RWPE2 (cell line): ENCODE measurements around the gene GID8.

Experiments
- ATAC-seq: fragments of 200-7000 bp; cut with Tn5 transposase; 3 replicates; pipeline ENCODE4 v1.9.1; 2021; ENCODE audit warnings: low read depth
- DNase-seq: peaks from one replicate; pipeline ENCODE4 v3.0.0-alpha.2; 2020; ENCODE audit warnings: low spot score
- H3K27ac ChIP-seq: fragments of 450-650 bp; 2 replicates; pipeline ENCODE4 v1.5.1; 2017; ENCODE audit warnings: mild to moderate bottlenecking; ENCODE audit not compliant: poor library complexity, severe bottlenecking
- H3K27me3 ChIP-seq: fragments of 250-450 bp; sonication (Bioruptor Pico); 2 replicates; pipeline ENCODE4 v1.5.1; 2021; ENCODE audit warnings: mild to moderate bottlenecking, moderate library complexity; ENCODE audit not compliant: insufficient read depth, poor library complexity, severe bottlenecking
- H3K36me3 ChIP-seq: fragments of 250-450 bp; sonication (Bioruptor Pico); 2 replicates; pipeline ENCODE4 v1.5.1; 2020; ENCODE audit warnings: low read depth, mild to moderate bottlenecking, moderate library complexity
- H3K4me1 ChIP-seq: fragments of 250-450 bp; sonication (Bioruptor Pico); 2 replicates; pipeline ENCODE4 v1.5.1; 2021; ENCODE audit warnings: mild to moderate bottlenecking, moderate library complexity; ENCODE audit not compliant: insufficient read depth, poor library complexity, severe bottlenecking
- H3K4me3 ChIP-seq: fragments of 250-450 bp; sonication (Bioruptor Pico); 2 replicates; pipeline ENCODE4 v1.5.1; 2021; ENCODE audit warnings: mild to moderate bottlenecking, moderate library complexity; ENCODE audit not compliant: severe bottlenecking
- H3K9me3 ChIP-seq: fragments of 250-450 bp; sonication (Bioruptor Pico); 2 replicates; pipeline ENCODE4 v1.5.1; 2021; ENCODE audit warnings: mild to moderate bottlenecking, moderate library complexity; ENCODE audit not compliant: severe bottlenecking
- CTCF ChIP-seq: fragments of 450-650 bp; IDR thresholded peaks from one replicate; pipeline ENCODE4 v1.5.1; 2017; ENCODE audit warnings: mild to moderate bottlenecking, moderate library complexity; ENCODE audit not compliant: poor library complexity, severe bottlenecking

Gene GID8

GRCh38 chr20:62937268-62938104 is 461 bp upstream of the GID8 start:
- ATAC-seq: peak; percentile 78
- Histone ChIP-seq H3K36me3 (peaks cover 64% of the 10 kb centered on the region), H3K9me3 (no peaks in the 10 kb centered on the region), H3K4me1 (peaks cover 18% of the 10 kb centered on the region), H3K4me3 (peak overlapping the region; percentile 85), H3K27me3 (no peaks in the 10 kb centered on the region), H3K27ac (peak overlapping the region; percentile 70)
- TF ChIP-seq CTCF: no peak
- DNase-seq: peak; percentile 100

- H3K27me3 ChIP-seq: no peaks in the 10 kb centered on the region
- peak; percentile 58 for DNase-seq
- H3K4me1 ChIP-seq: peaks cover 16% of the 10 kb centered on the region
- H3K4me3 ChIP-seq: no peak overlapping the region
- no peaks in the 10 kb centered on the region for H3K9me3 ChIP-seq
- no peak for TF ChIP-seq CTCF
- no peak for ATAC-seq
- no peak overlapping the region for H3K27ac ChIP-seq
- H3K36me3 ChIP-seq: peaks cover 62% of the 10 kb centered on the region
Measured at GRCh38 chr20:62940875-62941274, 2.9 kb downstream of the GID8 start.

- H3K4me3 ChIP-seq: no peak overlapping the region
- no peaks in the 10 kb centered on the region for H3K27me3 ChIP-seq
- TF ChIP-seq CTCF: no peak
- no peak for DNase-seq
- no peak for ATAC-seq
- no peaks in the 10 kb centered on the region for H3K9me3 ChIP-seq
- H3K27ac ChIP-seq: no peak overlapping the region
- H3K36me3 ChIP-seq: peaks cover 63% of the 10 kb centered on the region
- H3K4me1 ChIP-seq: peaks cover 8% of the 10 kb centered on the region
Measured at GRCh38 chr20:62941792-62942191, 3.8 kb downstream of the GID8 start.

- DNase-seq: peak; percentile 73
Measured at GRCh38 chr20:62942456-62942855, 4.5 kb downstream of the GID8 start.

More at GRCh38 chr20:62942456-62942855, 4.5 kb downstream of the GID8 start:
- H3K4me1 ChIP-seq: peaks cover 8% of the 10 kb centered on the region
- TF ChIP-seq CTCF: no peak
- H3K27me3 ChIP-seq: no peaks in the 10 kb centered on the region
- H3K27ac ChIP-seq: no peak overlapping the region
- no peak for ATAC-seq
- H3K4me3 ChIP-seq: no peak overlapping the region
- no peaks in the 10 kb centered on the region for H3K9me3 ChIP-seq
- peaks cover 69% of the 10 kb centered on the region for H3K36me3 ChIP-seq
